ENCODE data around the gene C17orf107.
"Not testable (repeated sequence)": the region's sequence is repeated elsewhere in the genome, so short reads cannot be mapped to it uniquely, and the experiment has no call there.

Gene C17orf107

GRCh38 chr17:4921320-4921719 is 22.0 kb downstream of the C17orf107 start:
- DNase-seq: no peak
- TF ChIP-seq POLR2A (IDR thresholded peaks at IDR 0.05; ENCODE audit: low read length) (no peak), GATA1 (IDR thresholded peaks at IDR 0.05; ENCODE audit: low read depth, low read length) (no peak)

DNA sequence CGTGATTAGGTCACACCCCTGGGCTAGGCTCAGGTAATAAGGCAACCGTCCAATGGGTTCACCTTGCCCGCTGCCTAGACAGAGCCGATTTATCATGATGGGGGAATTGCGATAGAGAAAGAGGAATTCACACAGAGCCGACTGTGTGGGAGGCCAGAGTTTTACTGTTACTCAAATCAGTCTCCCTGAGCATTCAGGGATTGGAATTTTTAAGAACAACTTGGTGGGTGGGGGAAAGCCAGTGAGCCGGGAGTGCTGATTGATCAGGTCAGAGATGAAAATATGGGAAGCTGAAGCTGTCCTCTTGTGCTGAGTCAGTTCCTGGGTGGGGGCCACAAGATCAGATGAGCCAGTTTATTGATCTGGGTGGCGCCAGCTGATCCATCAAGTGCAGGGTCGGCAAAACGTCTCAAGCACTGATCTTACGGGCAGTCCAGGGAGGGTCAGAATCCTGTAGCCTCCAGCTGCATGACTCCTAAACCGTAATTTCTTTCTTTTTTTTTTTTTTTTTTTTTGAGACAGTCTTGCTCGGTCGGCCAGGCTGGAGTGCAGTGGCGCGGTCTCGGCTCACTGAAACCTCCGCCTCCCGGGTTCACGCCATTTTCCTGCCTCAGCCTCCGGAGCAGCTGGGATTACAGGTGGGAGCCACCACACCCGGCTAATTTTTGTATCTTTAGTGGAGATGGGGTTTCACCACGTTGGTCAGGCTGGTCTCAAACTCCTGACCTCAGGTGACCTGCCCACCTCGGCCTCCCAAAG is 27.4 kb downstream of the C17orf107 start:
- not testable (repeated sequence) for DNase-seq

GRCh38 chr17:4928881-4929280 is 29.5 kb downstream of the C17orf107 start:
- no peak for DNase-seq
- TF ChIP-seq GATA1 (IDR thresholded peaks at IDR 0.05; ENCODE audit: low read depth, low read length) (no peak), POLR2A (IDR thresholded peaks at IDR 0.05; ENCODE audit: low read length) (no peak)

- no peak for DNase-seq
- no peak for TF ChIP-seq POLR2A (IDR thresholded peaks at IDR 0.05; ENCODE audit: low read length)
- no peak for TF ChIP-seq GATA1 (IDR thresholded peaks at IDR 0.05; ENCODE audit: low read depth, low read length)
Observed at GRCh38 chr17:4931963-4932362, 32.6 kb downstream of the C17orf107 start, which contains the start of gene GP1BA. TSS of gene GP1BA (plus strand) at chr17:4932277. CDS start at chr17:4932605, 328 bp downstream.

DNA sequence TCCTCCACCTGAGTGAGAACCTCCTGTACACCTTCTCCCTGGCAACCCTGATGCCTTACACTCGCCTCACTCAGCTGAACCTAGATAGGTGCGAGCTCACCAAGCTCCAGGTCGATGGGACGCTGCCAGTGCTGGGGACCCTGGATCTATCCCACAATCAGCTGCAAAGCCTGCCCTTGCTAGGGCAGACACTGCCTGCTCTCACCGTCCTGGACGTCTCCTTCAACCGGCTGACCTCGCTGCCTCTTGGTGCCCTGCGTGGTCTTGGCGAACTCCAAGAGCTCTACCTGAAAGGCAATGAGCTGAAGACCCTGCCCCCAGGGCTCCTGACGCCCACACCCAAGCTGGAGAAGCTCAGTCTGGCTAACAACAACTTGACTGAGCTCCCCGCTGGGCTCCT is 33.4 kb downstream of the C17orf107 start:
- DNase-seq: no peak
- TF ChIP-seq POLR2A (IDR thresholded peaks at IDR 0.05; ENCODE audit: low read length) (no peak), GATA1 (IDR thresholded peaks at IDR 0.05; ENCODE audit: low read depth, low read length) (no peak)

DNA sequence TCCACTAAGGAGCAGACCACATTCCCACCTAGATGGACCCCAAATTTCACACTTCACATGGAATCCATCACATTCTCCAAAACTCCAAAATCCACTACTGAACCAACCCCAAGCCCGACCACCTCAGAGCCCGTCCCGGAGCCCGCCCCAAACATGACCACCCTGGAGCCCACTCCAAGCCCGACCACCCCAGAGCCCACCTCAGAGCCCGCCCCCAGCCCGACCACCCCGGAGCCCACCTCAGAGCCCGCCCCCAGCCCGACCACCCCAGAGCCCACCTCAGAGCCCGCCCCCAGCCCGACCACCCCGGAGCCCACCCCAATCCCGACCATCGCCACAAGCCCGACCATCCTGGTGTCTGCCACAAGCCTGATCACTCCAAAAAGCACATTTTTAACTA is 34.3 kb downstream of the C17orf107 start:
- DNase-seq: no peak
- TF ChIP-seq GATA1 (IDR thresholded peaks at IDR 0.05; ENCODE audit: low read depth, low read length): no peak
- no peak for TF ChIP-seq POLR2A (IDR thresholded peaks at IDR 0.05; ENCODE audit: low read length)

- peak; percentile 42 for TF ChIP-seq POLR2A (IDR thresholded peaks at IDR 0.05; ENCODE audit: low read length)
- no peak for TF ChIP-seq GATA1 (IDR thresholded peaks at IDR 0.05; ENCODE audit: low read depth, low read length)
- DNase-seq: no peak
Observed at GRCh38 chr17:4934173-4934979, 35.0 kb downstream of the C17orf107 start.

DNA sequence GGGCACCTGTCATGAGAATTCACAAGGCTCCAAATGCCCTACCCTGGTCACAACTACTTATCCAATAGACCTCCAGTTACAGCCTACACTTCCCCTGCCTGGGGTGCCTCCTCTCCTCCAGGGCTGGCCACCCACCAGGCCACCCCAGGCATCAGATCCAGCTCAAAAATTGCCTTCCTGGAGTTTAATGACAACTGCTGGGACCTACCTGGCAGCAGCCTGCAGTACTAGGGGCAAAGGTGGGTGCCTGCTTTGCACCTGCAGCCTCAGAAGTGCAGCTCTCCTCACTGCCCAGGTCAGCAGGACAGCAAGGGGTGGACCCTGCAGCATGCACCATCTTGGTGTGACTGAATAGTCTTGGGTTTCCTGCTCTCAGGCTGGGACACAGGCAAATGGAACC is 36.3 kb downstream of the C17orf107 start:
- TF ChIP-seq POLR2A (IDR thresholded peaks at IDR 0.05; ENCODE audit: low read length) (no peak), GATA1 (IDR thresholded peaks at IDR 0.05; ENCODE audit: low read depth, low read length) (no peak)
- DNase-seq: no peak

- DNase-seq: no peak
- no peak for TF ChIP-seq POLR2A (IDR thresholded peaks at IDR 0.05; ENCODE audit: low read length)
- no peak for TF ChIP-seq GATA1 (IDR thresholded peaks at IDR 0.05; ENCODE audit: low read depth, low read length)
Observed at GRCh38 chr17:4936436-4936835, 37.1 kb downstream of the C17orf107 start.

DNA sequence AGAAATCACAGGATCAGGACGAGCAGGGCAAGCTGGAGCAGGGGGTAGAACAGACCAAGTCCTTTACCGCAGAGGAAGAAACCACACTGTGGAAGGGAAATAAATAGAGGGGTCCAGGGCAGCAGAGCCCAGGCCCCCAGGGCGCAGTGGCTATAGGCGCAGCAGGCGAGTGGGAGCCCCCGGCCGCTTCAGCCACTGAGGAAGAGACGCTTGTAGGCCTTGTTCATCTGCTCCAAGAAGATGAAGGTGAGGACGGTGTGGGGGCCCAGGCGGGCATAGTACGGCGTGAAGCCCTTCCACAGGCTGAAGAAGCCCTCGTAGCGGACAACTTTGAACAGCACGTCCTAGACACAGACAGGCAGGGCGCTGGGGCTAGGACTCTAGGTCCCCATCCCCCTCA is 38.2 kb downstream of the C17orf107 start:
- DNase-seq: no peak

DNA sequence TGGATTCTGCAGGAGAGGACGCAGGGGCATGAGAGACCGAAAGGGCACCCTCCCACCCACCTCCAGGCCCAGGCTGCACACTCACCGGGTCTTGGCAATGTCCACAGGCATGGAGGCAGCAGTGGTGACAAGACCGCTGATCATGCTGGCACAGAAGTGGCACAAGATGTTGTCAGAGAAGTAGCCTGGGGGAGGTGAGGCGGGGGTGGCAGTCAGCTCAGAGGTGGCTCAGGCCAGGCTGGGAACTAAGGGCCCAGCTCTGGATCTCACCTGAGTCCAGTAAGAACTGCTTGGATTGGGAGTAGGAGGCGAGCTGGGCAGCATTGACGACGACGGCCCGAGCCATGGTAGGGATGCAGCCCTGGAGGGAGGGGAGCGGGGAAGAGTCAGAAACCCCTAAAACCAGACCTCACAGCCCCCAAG is 38.7 kb downstream of the C17orf107 start:
- TF ChIP-seq GATA1 (IDR thresholded peaks at IDR 0.05; ENCODE audit: low read depth, low read length): no peak
- TF ChIP-seq POLR2A (IDR thresholded peaks at IDR 0.05; ENCODE audit: low read length): no peak
- DNase-seq: no peak

More for the DNA sequence above, 38.2 kb downstream of the C17orf107 start:
- TF ChIP-seq GATA1 (IDR thresholded peaks at IDR 0.05; ENCODE audit: low read depth, low read length): no peak
- TF ChIP-seq POLR2A (IDR thresholded peaks at IDR 0.05; ENCODE audit: low read length): no peak

DNA sequence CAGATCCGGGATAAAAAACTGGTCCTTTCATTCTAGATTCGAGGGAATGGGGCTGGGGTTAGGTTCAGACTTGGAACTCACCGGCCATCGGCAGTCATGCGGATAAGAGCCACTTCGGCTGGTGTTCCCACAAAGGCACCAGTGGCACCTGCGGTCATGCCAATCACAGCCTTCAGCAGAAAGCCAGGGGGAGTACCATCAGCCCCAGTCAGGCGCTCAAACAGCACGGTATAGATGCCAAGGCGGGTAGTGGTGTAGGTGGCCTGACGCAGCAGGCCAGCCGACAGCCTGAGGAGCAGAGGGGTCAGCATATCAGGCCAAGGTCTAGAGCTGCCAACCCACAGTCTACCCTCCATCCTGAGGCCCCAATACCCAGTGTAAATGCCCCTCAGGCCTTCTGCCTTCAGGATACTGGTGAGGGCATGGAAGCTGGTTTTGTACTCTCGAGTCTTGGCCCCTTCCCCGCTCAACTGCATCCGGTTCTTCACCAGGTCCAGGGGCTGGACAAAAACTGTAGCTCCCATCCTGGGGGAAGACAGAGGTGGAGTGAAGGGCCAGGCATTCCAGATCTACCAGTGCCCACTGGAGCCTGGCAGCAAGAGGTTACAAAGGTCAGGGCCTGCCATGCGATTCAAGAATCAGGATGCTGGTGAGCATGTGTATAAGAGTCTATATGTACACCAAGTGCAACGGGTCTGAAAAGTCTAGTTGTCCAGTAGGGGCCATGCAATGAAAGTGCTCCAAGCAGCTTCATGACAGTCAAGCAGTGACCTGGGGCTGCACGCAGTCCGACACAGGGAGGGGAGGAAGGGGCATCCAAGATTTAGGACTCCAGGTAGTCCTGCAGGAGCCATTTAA is 39.6 kb downstream of the C17orf107 start:
- no peak for TF ChIP-seq POLR2A (IDR thresholded peaks at IDR 0.05; ENCODE audit: low read length)
- TF ChIP-seq GATA1 (IDR thresholded peaks at IDR 0.05; ENCODE audit: low read depth, low read length): no peak
- DNase-seq: peak; percentile 62 to 71

GRCh38 chr17:4939546-4939795 is 40.1 kb downstream of the C17orf107 start:
- no peak for TF ChIP-seq GATA1 (IDR thresholded peaks at IDR 0.05; ENCODE audit: low read depth, low read length)
- TF ChIP-seq POLR2A (IDR thresholded peaks at IDR 0.05; ENCODE audit: low read length): no peak
- DNase-seq: no peak
